K562 (cell line): Measurements from ENCODE around the gene B2M. TPM values are rescaled to one million over a fixed set of nuclear protein-coding genes. Genes with fewer than 3 reads are reported as not detected.

ENCODE experiments used
- ARID1B ChIP-seq: fragments of 450-650 bp; IDR thresholded peaks from 2 replicates; pipeline ENCODE4 v1.6.1; 2016; ENCODE audit warnings: antibody characterized with exemption, mild to moderate bottlenecking, inconsistent platforms
- ASH1L ChIP-seq: fragments of 450-650 bp; IDR thresholded peaks from 2 replicates; pipeline ENCODE4 v1.6.1; 2018; ENCODE audit warnings: borderline replicate concordance, mild to moderate bottlenecking, low read depth; ENCODE audit not compliant: partially characterized antibody
- BRF1 ChIP-seq: IDR thresholded peaks from 3 replicates; pipeline ENCODE4 v1.6.1; 2011; ENCODE audit warnings: borderline replicate concordance, mild to moderate bottlenecking; ENCODE audit not compliant: insufficient read length; ENCODE audit errors: extremely low read depth
- CBFA2T2 ChIP-seq: fragments of 450-650 bp; conservative IDR thresholded peaks from 2 replicates; pipeline ENCODE4 v1.6.1; 2017; ENCODE audit warnings: mild to moderate bottlenecking
- CREBBP ChIP-seq: IDR thresholded peaks from one replicate; pipeline ENCODE4 v1.6.1; 2012; ENCODE audit warnings: low read depth, mild to moderate bottlenecking, control low read depth, inconsistent platforms, low read length
- EHMT2 ChIP-seq: fragments of 450-650 bp; IDR thresholded peaks from 2 replicates; pipeline ENCODE4 v1.6.1; 2018; ENCODE audit warnings: antibody characterized with exemption
- ELK1 ChIP-seq: sonication (generic); formaldehyde crosslinking; IDR thresholded peaks from 2 replicates; pipeline ENCODE4 v1.8.1; 2022; ENCODE audit warnings: missing genetic modification reagents
- ETS1 ChIP-seq: conservative IDR thresholded peaks from 2 replicates; pipeline ENCODE4 v1.6.1; 2011; ENCODE audit warnings: low read depth, mild to moderate bottlenecking, low read length; ENCODE audit not compliant: control insufficient read depth
- HINFP ChIP-seq: fragments of 450-650 bp; conservative IDR thresholded peaks from 2 replicates; pipeline ENCODE4 v1.6.1; 2016; ENCODE audit warnings: missing genetic modification characterization, low read depth, mild to moderate bottlenecking, control low read depth, missing compliant biosample characterization
- MLX ChIP-seq, 2 experiments: fragments of 450-650 bp in 1 of 2; sonication (generic) in 1 of 2; formaldehyde crosslinking; conservative IDR thresholded peaks; 2 replicates each; pipeline versions ENCODE4 v1.4.0 to v1.8.1; 2020 to 2022; ENCODE audit warnings: mild to moderate bottlenecking in 1 of 2, missing genetic modification reagents in 1 of 2
- NFIC ChIP-seq: fragments of 450-650 bp; IDR thresholded peaks from 2 replicates; pipeline ENCODE4 v1.6.1; 2017; ENCODE audit warnings: mild to moderate bottlenecking, inconsistent platforms
- NR0B1 ChIP-seq: fragments of 450-650 bp; IDR thresholded peaks from one replicate; pipeline ENCODE4 v1.6.1; 2018; ENCODE audit warnings: mild to moderate bottlenecking, moderate library complexity; ENCODE audit not compliant: partially characterized antibody
- NR1H2 ChIP-seq: sonication (generic); formaldehyde crosslinking; IDR thresholded peaks from 2 replicates; pipeline ENCODE4 v1.4.0; 2020; ENCODE audit warnings: mild to moderate bottlenecking, missing genetic modification reagents
- POLR2B ChIP-seq: fragments of 450-650 bp; IDR thresholded peaks from 2 replicates; pipeline ENCODE4 v1.6.1; 2018; ENCODE audit warnings: low read depth; ENCODE audit not compliant: partially characterized antibody
- RBM34 ChIP-seq: fragments of 200-400 bp; formaldehyde crosslinking; IDR thresholded peaks from 2 replicates; pipeline ENCODE4 v1.6.1; 2018; ENCODE audit warnings: low read length, borderline replicate concordance; ENCODE audit not compliant: insufficient read depth
- SMARCB1 ChIP-seq: IDR thresholded peaks from 2 replicates; pipeline ENCODE4 v1.6.1; 2011; ENCODE audit warnings: improper control_type of control experiment, low read depth; ENCODE audit not compliant: insufficient read length
- THRA ChIP-seq: fragments of 450-650 bp; IDR thresholded peaks from 2 replicates; pipeline ENCODE4 v1.6.1; 2017; ENCODE audit warnings: mild to moderate bottlenecking, moderate library complexity
- ZNF445 ChIP-seq: fragments of 250-450 bp; sonication (Bioruptor Pico); IDR thresholded peaks from 2 replicates; pipeline ENCODE4 v1.4.0; 2020; ENCODE audit warnings: low read depth, mild to moderate bottlenecking, moderate library complexity
- ZNF507 ChIP-seq: conservative IDR thresholded peaks from 2 replicates; pipeline ENCODE4 v1.6.1; 2017; ENCODE audit warnings: missing genetic modification characterization, missing compliant biosample characterization
- ZNF586 ChIP-seq: fragments of 450-650 bp; formaldehyde crosslinking; conservative IDR thresholded peaks from 2 replicates; pipeline ENCODE4 v1.4.0; 2020; ENCODE audit warnings: mild to moderate bottlenecking, moderate library complexity
- polyA plus RNA-seq, 8 experiments: library from polyadenylated mRNA; depleted of rRNA in 4 of 8; stranded (reverse) in 5 of 8; unstranded in 3 of 8; fragments of >200 nt; fragmentation: Nextera tagmentation in 2 of 8; fragmentation: Illumina TruSeq in 1 of 8; extraction: Ambion mirVana in 2 of 8; extraction: Trizol in 1 of 8; gene quantifications; 2 replicates each; pipeline versions ENCODE4 v1.2.1 to v1.2.3, GENCODE V29; 2011 to 2014; ENCODE audit warnings: inconsistent platforms in 1 of 8, missing spikeins in 1 of 8
- total RNA-seq, 7 experiments: library from RNA; depleted of rRNA in 6 of 7; stranded (reverse); fragments of >200 nt in 6 of 7; fragmentation: Illumina TruSeq in 2 of 7; extraction: Trizol in 2 of 7; gene quantifications; 2 replicates each; pipeline versions ENCODE4 v1.2.1 to v1.2.3, GENCODE V29; 2011 to 2021; ENCODE audit warnings: low replicate concordance in 1 of 7

The B2M gene
- total and polyA plus RNA-seq, 9 of the 15 experiments (the other 6 are each of a cell fraction or from before 2014, with no cell fraction given) = 460 to 3,138 (median 1,032) TPM

- no peak for TF ChIP-seq RBM34
- no peak for TF ChIP-seq HINFP (tag)
- peak; percentile 79 for TF ChIP-seq EHMT2
- no peak for TF ChIP-seq THRA
- TF ChIP-seq NR0B1 = no peak
- TF ChIP-seq ZNF507 (tag) = no peak
- TF ChIP-seq ELK1 (CRISPR knock-in tag) = no peak
- TF ChIP-seq SMARCB1 = no peak
- no peak for TF ChIP-seq BRF1
- TF ChIP-seq NFIC = no peak
- TF ChIP-seq ASH1L = no peak
- no peak for TF ChIP-seq ZNF445 (CRISPR knock-in tag)
- TF ChIP-seq ZNF586 (CRISPR knock-in tag) = no peak
- TF ChIP-seq CBFA2T2 = no peak
- no peak for TF ChIP-seq NR1H2 (CRISPR knock-in tag)
- TF ChIP-seq ARID1B = no peak
- no peak for TF ChIP-seq MLX (CRISPR knock-in tag; conservative IDR thresholded peaks at IDR 0.05)
- no peak for TF ChIP-seq POLR2B
- no peak for TF ChIP-seq ETS1
- no peak for TF ChIP-seq CREBBP
These were observed 851 bp upstream of the B2M start (continued) for GRCh38 chr15:44710236-44711095.
